Measurements from ENCODE around the gene EMC8.

Gene EMC8

DNA sequence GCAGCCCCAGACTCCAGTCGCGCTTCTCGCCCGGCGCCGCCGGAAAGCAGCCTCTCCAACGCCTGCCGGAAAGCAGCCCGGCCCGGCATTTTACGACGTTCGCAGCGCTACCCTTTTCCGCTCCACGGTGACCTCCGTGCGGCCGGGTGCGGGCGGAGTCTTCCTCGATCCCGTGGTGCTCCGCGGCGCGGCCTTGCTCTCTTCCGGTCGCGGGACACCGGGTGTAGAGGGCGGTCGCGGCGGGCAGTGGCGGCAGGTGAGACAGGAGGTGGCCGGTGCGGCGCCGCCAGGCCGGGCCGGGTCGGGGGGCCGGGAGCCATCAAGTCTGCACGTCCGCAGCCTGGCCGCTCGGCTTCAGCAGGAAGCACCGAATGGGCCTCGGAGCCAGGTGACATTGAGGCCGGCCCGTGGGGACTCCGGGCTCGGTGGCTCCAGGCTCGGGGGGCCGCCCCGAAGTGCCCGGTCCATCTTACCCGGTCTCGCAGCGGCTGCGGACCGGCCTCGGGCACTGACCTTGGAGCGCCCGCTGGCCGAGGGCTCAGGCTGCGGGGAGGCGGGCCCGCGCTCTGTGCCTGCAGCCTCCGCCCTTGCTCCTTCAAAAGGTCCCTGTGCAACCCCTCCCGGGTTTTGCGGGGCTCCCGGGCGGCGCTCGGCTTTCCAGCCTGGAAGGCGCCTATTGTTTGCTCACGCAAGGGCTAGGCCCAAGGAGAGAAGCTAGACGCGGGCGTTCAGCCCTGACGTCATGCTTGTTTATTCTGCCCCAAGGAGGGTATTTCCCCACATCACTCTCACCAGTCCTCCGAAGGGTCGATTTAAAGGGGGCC lies at the start of gene EMC8, which contains the start of gene COX4I1:
Gene EMC8, minus strand, starts transcription at position 48 of the 824 bp plus-strand sequence. CDS start 249 bp downstream, outside the sequence.
Gene COX4I1, plus strand, starts transcription at position 199 of the 824 bp plus-strand sequence. CDS start 1,511 bp downstream, outside the sequence.
- H3K4me2 ChIP-seq (ENCODE audit: low read length): peak within 1 kb of the TSS; percentile 100
- peaks cover 91% of the 10 kb centered on the region for H3K79me2 ChIP-seq (ENCODE audit: low read length)
- peaks cover 17% of the 10 kb centered on the region for H3K4me1 ChIP-seq (ENCODE audit: low read length)
- H3K36me3 ChIP-seq (replicated peaks; ENCODE audit: low read depth, low read length): peaks cover 42% of the 10 kb centered on the region
- no peak within 1 kb of the TSS for H2AFZ ChIP-seq (ENCODE audit: low read depth, low read length)
- TF ChIP-seq, protein P1, sequence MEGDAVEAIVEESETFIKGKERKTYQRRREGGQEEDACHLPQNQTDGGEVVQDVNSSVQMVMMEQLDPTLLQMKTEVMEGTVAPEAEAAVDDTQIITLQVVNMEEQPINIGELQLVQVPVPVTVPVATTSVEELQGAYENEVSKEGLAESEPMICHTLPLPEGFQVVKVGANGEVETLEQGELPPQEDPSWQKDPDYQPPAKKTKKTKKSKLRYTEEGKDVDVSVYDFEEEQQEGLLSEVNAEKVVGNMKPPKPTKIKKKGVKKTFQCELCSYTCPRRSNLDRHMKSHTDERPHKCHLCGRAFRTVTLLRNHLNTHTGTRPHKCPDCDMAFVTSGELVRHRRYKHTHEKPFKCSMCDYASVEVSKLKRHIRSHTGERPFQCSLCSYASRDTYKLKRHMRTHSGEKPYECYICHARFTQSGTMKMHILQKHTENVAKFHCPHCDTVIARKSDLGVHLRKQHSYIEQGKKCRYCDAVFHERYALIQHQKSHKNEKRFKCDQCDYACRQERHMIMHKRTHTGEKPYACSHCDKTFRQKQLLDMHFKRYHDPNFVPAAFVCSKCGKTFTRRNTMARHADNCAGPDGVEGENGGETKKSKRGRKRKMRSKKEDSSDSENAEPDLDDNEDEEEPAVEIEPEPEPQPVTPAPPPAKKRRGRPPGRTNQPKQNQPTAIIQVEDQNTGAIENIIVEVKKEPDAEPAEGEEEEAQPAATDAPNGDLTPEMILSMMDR (IDR thresholded peaks at IDR 0.05; ENCODE audit: low read depth, low read length): no peak
- no peak for TF ChIP-seq EZH2phosphoT487 (IDR thresholded peaks at IDR 0.05; ENCODE audit: low read depth)
- peak within 1 kb of the TSS; percentile 52 for H3K27ac ChIP-seq (ENCODE audit: low read length)
- peak within 1 kb of the TSS; percentile 91 for H3K4me3 ChIP-seq (ENCODE audit: low read length)
- H3K27me3 ChIP-seq (ENCODE audit: low read depth, low read length): no peaks in the 10 kb centered on the region
- H3K9me3 ChIP-seq (ENCODE audit: insufficient read depth, low read length): no peaks in the 10 kb centered on the region
- peaks cover 22% of the 10 kb centered on the region; the same call in 1 of the 2 replicates for H4K20me1 ChIP-seq (ENCODE audit: insufficient read depth, low read length)
- H3K9ac ChIP-seq (ENCODE audit: low read length): peak within 1 kb of the TSS; percentile 87

DNA sequence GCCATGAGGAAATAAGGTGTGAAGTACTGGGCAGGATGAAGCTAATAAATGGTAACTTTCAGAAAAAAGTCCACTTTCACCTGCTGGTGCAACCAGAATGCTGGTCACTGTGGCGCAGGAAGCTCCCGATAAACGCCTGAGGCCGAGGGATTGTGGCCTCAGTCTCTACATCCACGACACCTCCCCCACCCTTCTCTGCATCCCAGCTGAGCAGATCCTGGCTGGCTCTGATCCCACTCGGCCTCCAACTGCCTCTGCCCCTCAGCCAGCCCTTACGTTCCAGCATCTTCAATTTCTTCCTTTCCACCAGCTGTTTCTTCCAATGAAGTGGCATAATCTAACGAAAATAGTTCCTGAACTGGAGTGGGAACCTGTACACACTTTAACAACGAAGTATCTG lies 49.6 kb upstream of the EMC8 start:
- Histone ChIP-seq H3K9ac (ENCODE audit: low read length) (no peak overlapping the region), H4K20me1 (ENCODE audit: insufficient read depth, low read length) (no peaks in the 10 kb centered on the region), H3K4me2 (ENCODE audit: low read length) (no peak overlapping the region), H3K36me3 (replicated peaks; ENCODE audit: low read depth, low read length) (no peaks in the 10 kb centered on the region), H3K4me3 (ENCODE audit: low read length) (no peak overlapping the region), H2AFZ (ENCODE audit: low read depth, low read length) (no peak overlapping the region), H3K27me3 (ENCODE audit: low read depth, low read length) (peaks cover 22% of the 10 kb centered on the region), H3K4me1 (ENCODE audit: low read length) (peaks cover 24% of the 10 kb centered on the region), H3K79me2 (ENCODE audit: low read length) (no peaks in the 10 kb centered on the region), H3K9me3 (ENCODE audit: insufficient read depth, low read length) (no peaks in the 10 kb centered on the region), H3K27ac (ENCODE audit: low read length) (no peak overlapping the region)
- TF ChIP-seq EZH2phosphoT487 (IDR thresholded peaks at IDR 0.05; ENCODE audit: low read depth): no peak
- TF ChIP-seq, protein P1 (IDR thresholded peaks at IDR 0.05; ENCODE audit: low read depth, low read length): no peak

DNA sequence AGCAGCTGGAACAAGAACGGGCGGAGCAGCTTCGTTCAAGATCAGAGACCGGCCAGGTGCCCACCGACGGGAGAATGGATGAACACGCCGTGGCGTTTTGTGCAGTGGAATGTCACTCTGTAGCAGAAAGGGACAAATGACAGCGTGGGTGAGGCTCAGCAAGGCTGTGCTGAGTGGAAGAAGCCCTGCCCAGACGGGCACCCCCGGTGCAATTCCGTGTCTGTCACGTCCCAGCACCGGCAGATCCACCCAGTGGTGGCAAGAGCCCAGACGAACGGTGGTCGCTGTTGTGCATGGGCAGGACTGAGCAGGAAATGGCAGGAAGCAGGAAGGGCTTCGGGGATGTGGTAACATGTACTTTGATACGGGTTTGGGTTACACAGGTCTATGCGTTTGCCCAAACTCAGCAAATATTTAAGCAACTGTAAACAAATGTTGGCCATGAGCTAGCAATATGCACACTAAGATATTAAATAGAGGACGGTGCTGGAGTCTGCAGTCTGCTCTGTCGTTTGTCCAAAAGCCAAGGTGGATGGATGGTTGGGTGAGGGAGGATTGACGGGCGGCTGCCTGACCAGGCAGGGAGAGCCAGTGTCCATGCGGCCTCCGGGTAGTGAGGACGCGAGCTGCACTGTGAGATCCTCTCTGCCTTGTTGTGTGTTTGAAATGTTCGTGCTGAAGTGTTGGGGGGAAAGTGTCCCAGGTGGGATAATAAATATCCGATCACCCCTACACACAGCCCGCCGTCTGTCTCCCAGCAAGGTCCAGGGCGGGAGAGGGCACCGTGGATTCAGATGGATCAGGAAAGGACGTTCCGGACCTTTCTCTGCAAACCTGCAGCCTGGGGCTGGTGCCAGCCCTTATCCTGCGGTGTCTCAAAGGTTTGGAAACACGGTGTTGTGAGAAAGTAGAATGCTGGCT lies 48.6 kb upstream of the EMC8 start:
- TF ChIP-seq, protein P1 (IDR thresholded peaks at IDR 0.05; ENCODE audit: low read depth, low read length): no peak
- no peak for TF ChIP-seq EZH2phosphoT487 (IDR thresholded peaks at IDR 0.05; ENCODE audit: low read depth)
- Histone ChIP-seq H3K4me3 (ENCODE audit: low read length) (no peak overlapping the region), H3K27me3 (ENCODE audit: low read depth, low read length) (peaks cover 22% of the 10 kb centered on the region), H2AFZ (ENCODE audit: low read depth, low read length) (no peak overlapping the region), H3K4me2 (ENCODE audit: low read length) (no peak overlapping the region), H3K4me1 (ENCODE audit: low read length) (peaks cover 17% of the 10 kb centered on the region), H3K36me3 (replicated peaks; ENCODE audit: low read depth, low read length) (no peaks in the 10 kb centered on the region), H3K79me2 (ENCODE audit: low read length) (no peaks in the 10 kb centered on the region), H3K9ac (ENCODE audit: low read length) (no peak overlapping the region), H3K27ac (ENCODE audit: low read length) (no peak overlapping the region), H4K20me1 (ENCODE audit: insufficient read depth, low read length) (no peaks in the 10 kb centered on the region), H3K9me3 (ENCODE audit: insufficient read depth, low read length) (no peaks in the 10 kb centered on the region)

DNA sequence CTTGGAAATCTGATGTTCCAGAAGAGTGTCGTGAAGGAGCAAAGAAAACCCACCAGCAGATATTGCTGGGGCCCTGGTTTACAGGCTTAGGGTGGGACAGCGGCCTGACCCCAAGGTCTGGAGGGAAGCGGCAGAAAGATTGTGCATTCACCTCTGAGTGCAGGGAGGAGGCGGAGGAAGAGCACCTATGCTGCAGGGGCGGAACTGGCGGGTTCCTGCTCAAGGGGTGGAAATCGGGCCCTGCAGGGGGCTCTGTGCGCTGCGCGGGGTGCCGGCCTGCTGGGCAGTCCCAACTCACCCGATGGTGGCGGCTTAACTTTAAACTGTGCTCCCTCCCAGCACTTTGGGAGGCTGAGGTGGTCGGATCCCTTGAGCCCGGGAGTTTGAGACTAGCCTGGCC lies 47.7 kb upstream of the EMC8 start:
- peaks cover 22% of the 10 kb centered on the region for H3K27me3 ChIP-seq (ENCODE audit: low read depth, low read length)
- no peak overlapping the region for H3K4me3 ChIP-seq (ENCODE audit: low read length)

More for the DNA sequence above, 47.7 kb upstream of the EMC8 start:
- Histone ChIP-seq H3K9me3 (ENCODE audit: insufficient read depth, low read length) (no peaks in the 10 kb centered on the region), H4K20me1 (ENCODE audit: insufficient read depth, low read length) (no peaks in the 10 kb centered on the region), H3K36me3 (replicated peaks; ENCODE audit: low read depth, low read length) (no peaks in the 10 kb centered on the region), H3K4me1 (ENCODE audit: low read length) (peaks cover 17% of the 10 kb centered on the region), H3K9ac (ENCODE audit: low read length) (no peak overlapping the region), H3K79me2 (ENCODE audit: low read length) (no peaks in the 10 kb centered on the region), H3K4me2 (ENCODE audit: low read length) (no peak overlapping the region), H3K27ac (ENCODE audit: low read length) (no peak overlapping the region), H2AFZ (ENCODE audit: low read depth, low read length) (no peak overlapping the region)
- TF ChIP-seq, protein P1 (IDR thresholded peaks at IDR 0.05; ENCODE audit: low read depth, low read length): no peak
- TF ChIP-seq EZH2phosphoT487 (IDR thresholded peaks at IDR 0.05; ENCODE audit: low read depth): no peak

Measured in OCI-LY3 (cell line).